HCT116 (cell line): ENCODE results near the gene THSD4. TPM values are rescaled to one million over a fixed set of nuclear protein-coding genes. Genes with fewer than 3 reads are reported as not detected.

Experiments
- ATAC-seq: fragments of 200-7000 bp; cut with Tn5 transposase; 2 replicates; pipeline ENCODE4 v1.9.1; 2020; ENCODE audit warnings: mild to moderate bottlenecking, moderate library complexity
- BruUV-seq: library from RNA; stranded (reverse); fragments of 400-500 nt; replicated peaks from 2 replicates; lab custom pipeline; 2021; lab: Mats Ljungman, UMichigan
- CTCF ChIA-PET: fragments of 300-600 bp; sonication (Branson Sonifier 250); formaldehyde crosslinking; loops from one replicate; lab custom pipeline; 2021; ENCODE audit warnings: antibody characterized with exemption; lab: Charles Lee
- POLR2A ChIA-PET: fragments of 300-600, 350-600 bp; sonication (Branson Sonifier 250); formaldehyde crosslinking; loops from one replicate; lab custom pipeline; 2021; ENCODE audit warnings: antibody characterized with exemption; lab: Charles Lee
- RAD21 ChIA-PET, 2 experiments: fragments of 300-600 bp; sonication (Branson Sonifier 250); formaldehyde crosslinking; loops; one replicate each; lab custom pipeline; 2023; ENCODE audit warnings: low total read pairs in 2 of 2; ENCODE audit not compliant: uncharacterized antibody in 2 of 2, unreplicated experiment in 2 of 2, low non-redundant PET in 1 of 2; lab: Charles Lee
- DNase-seq: peaks from one replicate; pipeline ENCODE4 v3.0.0-alpha.2; 2010; ENCODE audit warnings: low read depth, low spot score
- H2AFZ ChIP-seq: fragments of 200-600 bp; shearing (Covaris generic), sonication (generic); 2 replicates; pipeline ENCODE4 v1.6.1; 2017; ENCODE audit warnings: low read depth, mixed run types, mixed read lengths, antibody characterized with exemption, low read length; ENCODE audit not compliant: poor library complexity, severe bottlenecking
- H3K27ac ChIP-seq: 2 replicates; pipeline ENCODE4 v1.5.1; 2012; ENCODE audit warnings: low read depth, low read length
- H3K27me3 ChIP-seq: fragments of 200-600 bp; sonication (generic); 2 replicates; pipeline ENCODE4 v1.6.1; 2016; ENCODE audit warnings: mixed run types, low read length, mixed read lengths; ENCODE audit not compliant: insufficient read depth
- H3K36me3 ChIP-seq, 2 experiments: fragments of 200-500 bp in 1 of 2; fragments of 200-600 bp in 1 of 2; sonication (Bioruptor generic) in 1 of 2; sonication (generic) in 1 of 2; 2 replicates each; pipeline versions ENCODE4 v1.5.1 to v1.6.1; 2014 to 2016; ENCODE audit warnings: low read length in 2 of 2, inconsistent platforms in 1 of 2, mixed read lengths in 1 of 2, mixed run types in 1 of 2; ENCODE audit not compliant: insufficient read depth in 2 of 2, control insufficient read depth in 1 of 2
- H3K4me1 ChIP-seq, 2 experiments: fragments of 200-600 bp in 1 of 2; sonication (generic) in 1 of 2; 2 replicates each; pipeline versions ENCODE4 v1.5.1 to v1.6.1; 2012 to 2017; ENCODE audit warnings: low read length in 2 of 2, inconsistent platforms in 1 of 2, mild to moderate bottlenecking in 1 of 2, mixed read lengths in 1 of 2, mixed run types in 1 of 2, moderate library complexity in 1 of 2; ENCODE audit not compliant: insufficient read depth in 2 of 2, control insufficient read depth in 1 of 2
- H3K4me2 ChIP-seq: fragments of 200-600 bp; sonication (generic); 2 replicates; pipeline ENCODE4 v1.6.1; 2017; ENCODE audit warnings: mixed run types, low read length, mixed read lengths
- H3K4me3 ChIP-seq, 2 experiments: fragments of 200-600 bp in 1 of 2; sonication (generic) in 1 of 2; replicated peaks in 1 of 2; 2 replicates each; pipeline ENCODE4 v1.5.1; 2011 to 2016; ENCODE audit warnings: low read length in 2 of 2, control low read depth in 1 of 2, low read depth in 1 of 2, mild to moderate bottlenecking in 1 of 2, mixed read lengths in 1 of 2, mixed run types in 1 of 2
- H3K79me2 ChIP-seq: fragments of 200-600 bp; sonication (generic); 2 replicates; pipeline ENCODE4 v1.6.1; 2017; ENCODE audit warnings: mild to moderate bottlenecking, mixed run types, low read length, moderate library complexity, mixed read lengths; ENCODE audit not compliant: insufficient read depth
- H3K9ac ChIP-seq: fragments of 200-600 bp; sonication (generic); 2 replicates; pipeline ENCODE4 v1.6.1; 2016; ENCODE audit warnings: low read length, mixed read lengths
- H3K9me2 ChIP-seq: fragments of 200-600 bp; sonication (generic), shearing (Covaris generic); 2 replicates; pipeline ENCODE4 v1.6.1; 2017; ENCODE audit warnings: mixed run types, mild to moderate bottlenecking, moderate library complexity; ENCODE audit not compliant: insufficient read depth
- H3K9me3 ChIP-seq, 2 experiments: fragments of 200-500 bp in 1 of 2; fragments of 200-600 bp in 1 of 2; sonication (Bioruptor generic) in 1 of 2; sonication (generic) in 1 of 2; 2 replicates each; pipeline ENCODE4 v1.6.1; 2014 to 2017; ENCODE audit warnings: low read length in 2 of 2, mixed read lengths in 2 of 2, inconsistent platforms in 1 of 2, low read depth in 1 of 2, mild to moderate bottlenecking in 1 of 2, mixed run types in 1 of 2, moderate library complexity in 1 of 2; ENCODE audit not compliant: control insufficient read depth in 1 of 2, insufficient read depth in 1 of 2
- H4K20me1 ChIP-seq: fragments of 200-600 bp; sonication (generic), shearing (Covaris generic); 2 replicates; pipeline ENCODE4 v1.6.1; 2017; ENCODE audit warnings: mixed run types, mild to moderate bottlenecking, moderate library complexity; ENCODE audit not compliant: insufficient read depth
- CBX3 ChIP-seq: IDR thresholded peaks from 2 replicates; pipeline ENCODE4 v1.6.1; 2012; ENCODE audit warnings: low read depth
- CEBPB ChIP-seq: IDR thresholded peaks from 2 replicates; pipeline ENCODE4 v1.6.1; 2012; ENCODE audit warnings: low read depth
- CTCF ChIP-seq, 3 experiments: fragments of 200-600 bp in 1 of 3; sonication (generic) in 1 of 3; IDR thresholded peaks in 2 of 3; conservative IDR thresholded peaks in 1 of 3; 2 replicates each; pipeline ENCODE4 v1.5.1; 2012 to 2017; ENCODE audit warnings: low read depth in 2 of 3, low read length in 2 of 3, antibody characterized with exemption in 1 of 3, borderline replicate concordance in 1 of 3, control low read depth in 1 of 3, mild to moderate bottlenecking in 1 of 3, mixed read lengths in 1 of 3, mixed run types in 1 of 3, moderate library complexity in 1 of 3; ENCODE audit not compliant: insufficient read depth in 1 of 3
- EGR1 ChIP-seq: IDR thresholded peaks from 2 replicates; pipeline ENCODE4 v1.6.1; 2012; ENCODE audit warnings: low read depth
- EZH2 ChIP-seq: fragments of 200-600 bp; sonication (generic); IDR thresholded peaks from 2 replicates; pipeline ENCODE4 v1.6.1; 2017; ENCODE audit warnings: antibody characterized with exemption, mixed run types
- EZH2phosphoT487 ChIP-seq: fragments of 200-600 bp; IDR thresholded peaks from 2 replicates; pipeline ENCODE4 v1.6.1; 2018; ENCODE audit warnings: antibody characterized with exemption, borderline replicate concordance
- FOSL1 ChIP-seq: IDR thresholded peaks from 2 replicates; pipeline ENCODE4 v1.6.1; 2012; ENCODE audit warnings: low read depth
- POLR2A ChIP-seq: IDR thresholded peaks from 2 replicates; pipeline ENCODE4 v1.7.0; 2011; ENCODE audit warnings: borderline replicate concordance; ENCODE audit not compliant: insufficient read depth, insufficient read length; ENCODE audit errors: extremely low read depth
- POLR2AphosphoS5 ChIP-seq: IDR thresholded peaks from 2 replicates; pipeline ENCODE4 v1.6.1; 2011; ENCODE audit warnings: mild to moderate bottlenecking, low read depth, low read length, moderate library complexity
- RAD21 ChIP-seq: IDR thresholded peaks from 2 replicates; pipeline ENCODE4 v1.6.1; 2012; ENCODE audit warnings: low read depth, mild to moderate bottlenecking
- SP1 ChIP-seq: IDR thresholded peaks from 2 replicates; pipeline ENCODE4 v1.6.1; 2012; ENCODE audit warnings: low read depth
- ZBTB33 ChIP-seq: IDR thresholded peaks from 2 replicates; pipeline ENCODE4 v1.6.1; 2011; ENCODE audit warnings: mild to moderate bottlenecking, low read length, moderate library complexity; ENCODE audit not compliant: insufficient replicate concordance; ENCODE audit errors: extremely low read depth
- ZFX ChIP-seq: fragments of 450-650 bp; IDR thresholded peaks from 2 replicates; pipeline ENCODE4 v1.6.1; 2017
- ZNF274 ChIP-seq: fragments of 200-500 bp; sonication (Bioruptor generic); IDR thresholded peaks from 2 replicates; pipeline ENCODE4 v1.6.1; 2014; ENCODE audit warnings: mild to moderate bottlenecking, low read depth, low read length, inconsistent platforms
- intact Hi-C: fragments of 100-400 bp; cut with micrococcal nuclease; formaldehyde crosslinking; loops from 2 replicates; pipeline ENCODE4 v1.10.0; 2022
- total RNA-seq: library from RNA; stranded (reverse); gene quantifications from one replicate; pipeline ENCODE4 v1.2.1, GENCODE V29; 2021; ENCODE audit not compliant: unreplicated experiment

THSD4 gene
- total RNA-seq, 1 experiment from 2014 or later = 30.5 TPM

- no peak for ATAC-seq
- Histone ChIP-seq H2AFZ (no peak overlapping the region), H3K4me2 (no peak overlapping the region), H3K79me2 (no peaks in the 10 kb centered on the region), H4K20me1 (no peaks in the 10 kb centered on the region), H3K4me3 (no peak overlapping the region), H3K9ac (no peak overlapping the region), H3K27me3 (no peaks in the 10 kb centered on the region), H3K27ac (no peak overlapping the region), H3K4me1 (peaks cover 4 to 6% of the 10 kb centered on the region in 2 experiments; a peak in 3 of 4 replicates), H3K36me3 (no peaks in the 10 kb centered on the region), H3K9me2 (no peaks in the 10 kb centered on the region), H3K9me3 (no peaks in the 10 kb centered on the region)
- ChIA-PET RAD21 (no interaction called here), POLR2A (no interaction called here), CTCF (interaction anchor here (1.2 to 7.2 kb wide), 2 partner anchors 64 to 349 kb away, joined by 3 to 35 read pairs; no protein-coding TSS in a partner anchor)
- DNase-seq = no peak
- intact Hi-C loops = loop anchor here (10.0 kb wide), 2 partner anchors 423 to 983 kb away; no protein-coding TSS in a partner anchor
- TF ChIP-seq CEBPB (no peak), ZFX (no peak), CTCF (IDR thresholded peaks at IDR 0.05 in 2 of 3, conservative IDR thresholded peaks at IDR 0.05 in 1 of 3; ENCODE audit: borderline replicate concordance in 1 of 3, insufficient read depth in 1 of 3, low read depth in 2 of 3, low read length in 2 of 3) (no peak), EZH2 (no peak), EGR1 (no peak), RAD21 (no peak), FOSL1 (no peak), ZNF274 (no peak), POLR2A (no peak), POLR2AphosphoS5 (no peak), ZBTB33 (no peak), CBX3 (no peak), SP1 (no peak), EZH2phosphoT487 (no peak)
- no TSS peak for BruUV-seq
Measured at GRCh38 chr15:71807691-71808091, 692.4 kb downstream of the THSD4 start.
